ES-I3 (cell line): ENCODE results near the gene CFAP107.
"Not testable (repeated sequence)": the region's sequence is repeated elsewhere in the genome, so short reads cannot be mapped to it uniquely, and the experiment has no call there.

Experiments
- H3K36me3 ChIP-seq: 2 replicates; pipeline ENCODE4 v1.6.1; 2013; ENCODE audit warnings: mild to moderate bottlenecking, low read length, control low read depth, moderate library complexity; ENCODE audit not compliant: insufficient read depth
- H3K4me1 ChIP-seq: 2 replicates; pipeline ENCODE4 v1.6.1; 2013; ENCODE audit warnings: mild to moderate bottlenecking, control low read depth, low read length; ENCODE audit not compliant: insufficient read depth
- H3K9ac ChIP-seq: 2 replicates; pipeline ENCODE4 v1.6.1; 2013; ENCODE audit warnings: low read depth, mild to moderate bottlenecking, low read length, moderate library complexity
- H3K9me3 ChIP-seq: 2 replicates; pipeline ENCODE4 v1.6.1; 2013; ENCODE audit warnings: mild to moderate bottlenecking, low read length, moderate library complexity; ENCODE audit not compliant: control insufficient read depth, insufficient read depth

Gene CFAP107

GRCh38 chr1:12745992-12746323 is at the start of gene CFAP107:
CFAP107 (plus strand) TSS chr1:12746200; CDS start chr1:12746431, 231 bp downstream.
- Histone ChIP-seq H3K9me3 (no peaks in the 10 kb centered on the region), H3K9ac (no peak within 1 kb of the TSS), H3K4me1 (no peaks in the 10 kb centered on the region), H3K36me3 (no peaks in the 10 kb centered on the region; the same call in 1 of the 2 replicates)

- H3K4me1 ChIP-seq: 0 out of 2 replicates have a peak, but pooled peaks cover 2% of the 10 kb centered on the region
- no peak overlapping the region for H3K9ac ChIP-seq
- no peaks in the 10 kb centered on the region for H3K36me3 ChIP-seq
- H3K9me3 ChIP-seq: no peaks in the 10 kb centered on the region; the same call in 1 of the 2 replicates
These were observed 49.3 kb upstream of the CFAP107 start for GRCh38 chr1:12696658-12697057.

- Histone ChIP-seq H3K9me3 (no peaks in the 10 kb centered on the region; the same call in 1 of the 2 replicates), H3K9ac (no peak overlapping the region), H3K36me3 (no peaks in the 10 kb centered on the region), H3K4me1 (0 out of 2 replicates have a peak, but pooled peaks cover 2% of the 10 kb centered on the region)
These were observed 48.6 kb upstream of the CFAP107 start for GRCh38 chr1:12697397-12697796.

- no peaks in the 10 kb centered on the region for H3K4me1 ChIP-seq
- peaks cover 10% of the 10 kb centered on the region for H3K9me3 ChIP-seq
- H3K9ac ChIP-seq: no peak overlapping the region
- H3K36me3 ChIP-seq: peaks cover 10% of the 10 kb centered on the region; the same call in 1 of the 2 replicates
These were observed 42.1 kb upstream of the CFAP107 start for GRCh38 chr1:12703821-12704451.

- peaks cover 10% of the 10 kb centered on the region; the same call in 1 of the 2 replicates for H3K36me3 ChIP-seq
- H3K9me3 ChIP-seq: peaks cover 10% of the 10 kb centered on the region
- H3K9ac ChIP-seq: no peak overlapping the region
- H3K4me1 ChIP-seq: no peaks in the 10 kb centered on the region
These were observed 39.9 kb upstream of the CFAP107 start for GRCh38 chr1:12706061-12706460.

GRCh38 chr1:12708396-12709090 is 37.5 kb upstream of the CFAP107 start:
- Histone ChIP-seq H3K9me3 (peaks cover 3% of the 10 kb centered on the region), H3K9ac (no peak overlapping the region), H3K4me1 (peaks cover 21% of the 10 kb centered on the region), H3K36me3 (peaks cover 4% of the 10 kb centered on the region; the same call in 1 of the 2 replicates)

- H3K9me3 ChIP-seq: no peaks in the 10 kb centered on the region; the same call in 1 of the 2 replicates
- peaks cover 3% of the 10 kb centered on the region; the same call in 1 of the 2 replicates for H3K36me3 ChIP-seq
- H3K4me1 ChIP-seq: peaks cover 24% of the 10 kb centered on the region
- no peak overlapping the region for H3K9ac ChIP-seq
These were observed 36.9 kb upstream of the CFAP107 start for GRCh38 chr1:12709091-12709491.

- Histone ChIP-seq H3K9me3 (no peaks in the 10 kb centered on the region; the same call in 1 of the 2 replicates), H3K4me1 (peaks cover 30% of the 10 kb centered on the region), H3K9ac (no peak overlapping the region), H3K36me3 (peaks cover 3% of the 10 kb centered on the region; the same call in 1 of the 2 replicates)
These were observed 36.3 kb upstream of the CFAP107 start for GRCh38 chr1:12709696-12710095.

GRCh38 chr1:12711536-12711935 is 34.5 kb upstream of the CFAP107 start:
- no peaks in the 10 kb centered on the region; the same call in 1 of the 2 replicates for H3K9me3 ChIP-seq
- peaks cover 46% of the 10 kb centered on the region for H3K4me1 ChIP-seq
- H3K9ac ChIP-seq: no peak overlapping the region
- H3K36me3 ChIP-seq: peaks cover 2% of the 10 kb centered on the region; the same call in 1 of the 2 replicates

- Histone ChIP-seq H3K9ac (peak overlapping the region; percentile 14; the same call in 1 of the 2 replicates), H3K36me3 (no peaks in the 10 kb centered on the region; the same call in 1 of the 2 replicates), H3K9me3 (no peaks in the 10 kb centered on the region; the same call in 1 of the 2 replicates), H3K4me1 (peaks cover 51% of the 10 kb centered on the region)
These were observed 33.9 kb upstream of the CFAP107 start for GRCh38 chr1:12712076-12712475.

GRCh38 chr1:12712929-12713328 is 33.1 kb upstream of the CFAP107 start:
- H3K9me3 ChIP-seq: no peaks in the 10 kb centered on the region
- peak overlapping the region; percentile 14 for H3K9ac ChIP-seq
- no peaks in the 10 kb centered on the region; the same call in 1 of the 2 replicates for H3K36me3 ChIP-seq
- peaks cover 60% of the 10 kb centered on the region for H3K4me1 ChIP-seq

- H3K9me3 ChIP-seq, H3K36me3 ChIP-seq: not testable (repeated sequence)
- peak overlapping the region; percentile 27; the same call in 1 of the 2 replicates for H3K9ac ChIP-seq
- peaks cover 64% of the 10 kb centered on the region for H3K4me1 ChIP-seq
These were observed 32.3 kb upstream of the CFAP107 start for GRCh38 chr1:12713651-12714050.

- H3K9ac ChIP-seq: peak overlapping the region; percentile 12; the same call in 1 of the 2 replicates
- no peaks in the 10 kb centered on the region for H3K9me3 ChIP-seq
- H3K4me1 ChIP-seq: peaks cover 71% of the 10 kb centered on the region
- no peaks in the 10 kb centered on the region for H3K36me3 ChIP-seq
These were observed 31.1 kb upstream of the CFAP107 start for GRCh38 chr1:12714710-12715475.

GRCh38 chr1:12715896-12716437 is 30.0 kb upstream of the CFAP107 start, which contains the start of gene AADACL3:
AADACL3 (plus strand) TSS chr1:12716110; CDS start chr1:12716177, 67 bp downstream.
- H3K9ac ChIP-seq: peak within 1 kb of the TSS; percentile 51
- no peaks in the 10 kb centered on the region for H3K36me3 ChIP-seq
- H3K9me3 ChIP-seq: no peaks in the 10 kb centered on the region
- peaks cover 79% of the 10 kb centered on the region for H3K4me1 ChIP-seq
